Spinal cord (tissue), 10 donors: Measurements from ENCODE around the gene WSCD1. TPM values are rescaled to one million over a fixed set of nuclear protein-coding genes. Genes with fewer than 3 reads are reported as not detected.

ENCODE experiments used
- DNase-seq, 6 donors: peaks; one replicate each; pipeline versions ENCODE4 v3.0.0 to v3.0.0-alpha.2; 2013 to 2015; ENCODE audit warnings: low spot score in 6 of 6, low read depth in 4 of 6
- H3K27ac ChIP-seq: one replicate; pipeline ENCODE4 v1.5.1; 2013; ENCODE audit warnings: low read depth, low read length, control low read depth
- H3K27me3 ChIP-seq: one replicate; pipeline ENCODE4 v1.6.1; 2013; ENCODE audit warnings: low read length; ENCODE audit not compliant: control insufficient read depth, insufficient read depth
- H3K36me3 ChIP-seq: one replicate; pipeline ENCODE4 v1.6.1; 2013; ENCODE audit warnings: low read length; ENCODE audit not compliant: control insufficient read depth, insufficient read depth
- H3K4me1 ChIP-seq: one replicate; pipeline ENCODE4 v1.6.1; 2013; ENCODE audit warnings: low read length; ENCODE audit not compliant: control insufficient read depth, insufficient read depth
- H3K4me3 ChIP-seq: one replicate; pipeline ENCODE4 v1.5.1; 2013; ENCODE audit warnings: low read depth, low read length, control low read depth
- H3K9me3 ChIP-seq: one replicate; pipeline ENCODE4 v1.6.1; 2013; ENCODE audit warnings: low read length; ENCODE audit not compliant: control insufficient read depth, insufficient read depth
- WGBS: methylation state at CpG from one replicate; pipeline ENCODE4 v1.1.5; 2013; ENCODE audit warnings: missing lambda C conversion rate; ENCODE audit not compliant: insufficient coverage; 5-methylcytosine and 5-hydroxymethylcytosine counted together
- polyA plus RNA-seq, 2 donors: library from polyadenylated mRNA; unstranded; fragments of 120-200 nt; gene quantifications; one replicate each; pipeline ENCODE4 v1.2.1, GENCODE V29; 2013; ENCODE audit not compliant: insufficient read length in 2 of 2
- total RNA-seq, 2 donors: library from RNA; depleted of rRNA in 1 of 2; stranded (reverse); fragments of 120-200 nt in 1 of 2; fragments of >200 nt in 1 of 2; gene quantifications; one replicate each; pipeline versions ENCODE4 v1.2.3 to v1.2.4, GENCODE V29; 2013 to 2014
- donor health status: healthy.

Gene WSCD1
- total and polyA plus RNA-seq, 4 donors, result 24.1 to 69.2 (median 46.0) TPM

DNA sequence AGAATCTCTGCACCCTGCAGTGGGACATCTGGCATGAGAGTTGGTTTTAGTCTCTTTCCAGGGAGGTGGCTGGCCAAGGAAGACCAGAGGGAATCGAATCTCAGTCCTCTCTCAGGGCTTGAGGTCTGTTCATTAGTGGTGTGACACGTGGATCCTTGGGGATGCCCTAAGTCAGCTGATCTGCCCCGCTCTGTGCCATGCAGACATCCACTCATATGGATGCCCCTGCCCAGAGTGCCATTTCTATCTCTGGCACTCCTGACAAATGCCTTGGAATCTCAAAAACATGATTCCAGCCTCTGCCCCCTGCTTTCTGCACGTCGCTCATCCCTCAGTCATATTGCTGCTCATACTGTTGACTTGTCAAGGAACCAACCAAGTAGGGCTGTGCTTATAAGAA, 38.8 kb downstream of the WSCD1 start:
- no peaks in the 10 kb centered on the region for H3K27me3 ChIP-seq
- peaks cover 46% of the 10 kb centered on the region for H3K36me3 ChIP-seq
- WGBS, result 97% methylated on average over 5 of the region's 5 CpGs
- no peak overlapping the region for H3K4me3 ChIP-seq
- H3K9me3 ChIP-seq, result peaks cover 2% of the 10 kb centered on the region
- peaks cover 3% of the 10 kb centered on the region for H3K4me1 ChIP-seq
- no peak for DNase-seq
- H3K27ac ChIP-seq, result no peak overlapping the region

DNA sequence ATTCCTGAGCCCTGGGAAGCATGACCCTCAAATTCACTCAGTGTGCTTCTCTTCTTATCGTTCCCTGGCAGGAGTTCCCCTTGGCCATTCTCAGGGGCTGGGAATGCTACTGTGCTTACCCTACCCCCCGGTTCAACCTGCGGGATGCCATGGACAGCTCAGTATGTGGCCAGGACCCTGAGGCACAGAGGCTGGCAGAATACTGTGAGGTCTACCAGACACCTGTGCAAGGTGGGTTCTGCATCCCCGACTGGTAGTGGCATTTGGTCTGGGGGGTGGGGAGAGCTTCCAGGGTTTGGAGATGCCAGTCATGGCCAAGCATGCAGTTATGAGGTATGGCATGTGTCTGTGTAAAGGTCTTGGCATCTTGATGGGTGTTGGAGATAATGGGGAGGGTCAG, 39.4 kb downstream of the WSCD1 start:
- H3K36me3 ChIP-seq, result peaks cover 46% of the 10 kb centered on the region
- H3K27me3 ChIP-seq, result no peaks in the 10 kb centered on the region
- no peak for DNase-seq

DNA sequence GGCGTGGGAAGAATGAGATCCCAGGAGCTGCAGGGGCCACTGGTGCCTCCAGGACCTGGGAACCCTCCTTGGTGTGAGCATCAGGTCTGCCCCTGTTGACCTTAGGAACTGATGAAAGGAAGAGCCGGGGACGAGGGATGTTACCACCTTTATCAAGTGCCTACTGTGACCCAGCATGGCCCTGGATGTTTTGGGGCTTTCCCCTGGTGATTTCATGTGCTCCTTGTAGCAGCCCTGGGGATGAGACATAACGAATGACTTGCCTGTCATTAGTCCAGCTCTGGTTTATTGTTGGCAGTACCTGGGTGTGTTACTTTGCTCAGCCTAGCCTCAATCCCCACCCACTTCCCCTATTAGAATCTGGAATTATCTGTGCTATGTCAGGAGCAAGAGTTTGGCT, 39.9 kb downstream of the WSCD1 start:
- Histone ChIP-seq H3K27ac (no peak overlapping the region), H3K4me3 (no peak overlapping the region), H3K36me3 (peaks cover 41% of the 10 kb centered on the region), H3K4me1 (peaks cover under 1% of the 10 kb centered on the region), H3K27me3 (no peaks in the 10 kb centered on the region), H3K9me3 (peaks cover 2% of the 10 kb centered on the region)
- 92% methylated on average over 3 of the region's 4 CpGs for WGBS
- no peak for DNase-seq

More for the DNA sequence above, 39.4 kb downstream of the WSCD1 start:
- Histone ChIP-seq H3K4me1 (peaks cover 3% of the 10 kb centered on the region), H3K9me3 (peaks cover 2% of the 10 kb centered on the region), H3K27ac (no peak overlapping the region), H3K4me3 (no peak overlapping the region)
- 97% methylated on average over 3 of the region's 4 CpGs for WGBS

DNA sequence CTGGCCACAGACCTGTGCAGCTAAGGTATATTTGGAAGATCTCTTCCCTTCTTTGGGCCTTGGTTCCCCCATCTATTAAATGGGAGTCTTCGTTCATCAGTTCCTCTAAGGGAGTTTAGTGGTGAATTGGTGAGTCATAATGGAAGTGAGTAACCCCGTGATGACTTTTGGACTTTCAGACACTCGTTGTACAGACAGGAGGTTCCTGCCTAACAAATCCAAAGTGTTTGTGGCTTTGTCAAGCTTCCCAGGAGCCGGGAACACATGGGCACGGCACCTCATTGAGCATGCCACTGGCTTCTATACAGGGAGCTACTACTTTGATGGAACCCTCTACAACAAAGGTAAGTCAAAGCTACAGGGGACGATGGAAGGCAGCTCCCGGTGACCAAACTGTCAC, 40.4 kb downstream of the WSCD1 start:
- WGBS, result 92% methylated on average over 6 of the region's 7 CpGs
- DNase-seq, result no peak
- no peak overlapping the region for H3K4me3 ChIP-seq
- no peaks in the 10 kb centered on the region for H3K4me1 ChIP-seq
- no peak overlapping the region for H3K27ac ChIP-seq
- peaks cover 41% of the 10 kb centered on the region for H3K36me3 ChIP-seq
- peaks cover 2% of the 10 kb centered on the region for H3K9me3 ChIP-seq
- no peaks in the 10 kb centered on the region for H3K27me3 ChIP-seq

DNA sequence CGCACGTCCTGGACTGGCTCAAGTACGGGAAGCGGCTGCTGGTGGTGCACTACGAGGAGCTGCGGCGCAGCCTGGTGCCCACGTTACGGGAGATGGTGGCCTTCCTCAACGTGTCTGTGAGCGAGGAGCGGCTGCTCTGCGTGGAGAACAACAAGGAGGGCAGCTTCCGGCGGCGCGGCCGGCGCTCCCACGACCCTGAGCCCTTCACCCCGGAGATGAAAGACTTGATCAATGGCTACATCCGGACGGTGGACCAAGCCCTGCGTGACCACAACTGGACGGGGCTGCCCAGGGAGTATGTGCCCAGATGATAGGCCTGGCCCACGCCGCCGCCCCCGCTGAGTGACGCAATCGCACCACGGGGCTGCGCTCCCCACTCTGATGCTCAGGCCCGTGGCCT, 50.2 kb downstream of the WSCD1 start:
- H3K4me3 ChIP-seq, result no peak overlapping the region
- H3K9me3 ChIP-seq, result peaks cover 3% of the 10 kb centered on the region
- no peak overlapping the region for H3K27ac ChIP-seq
- H3K36me3 ChIP-seq, result peaks cover 63% of the 10 kb centered on the region
- H3K4me1 ChIP-seq, result no peaks in the 10 kb centered on the region
- no peak for DNase-seq
- 95% methylated on average over 34 of the region's 34 CpGs for WGBS
- no peaks in the 10 kb centered on the region for H3K27me3 ChIP-seq

DNA sequence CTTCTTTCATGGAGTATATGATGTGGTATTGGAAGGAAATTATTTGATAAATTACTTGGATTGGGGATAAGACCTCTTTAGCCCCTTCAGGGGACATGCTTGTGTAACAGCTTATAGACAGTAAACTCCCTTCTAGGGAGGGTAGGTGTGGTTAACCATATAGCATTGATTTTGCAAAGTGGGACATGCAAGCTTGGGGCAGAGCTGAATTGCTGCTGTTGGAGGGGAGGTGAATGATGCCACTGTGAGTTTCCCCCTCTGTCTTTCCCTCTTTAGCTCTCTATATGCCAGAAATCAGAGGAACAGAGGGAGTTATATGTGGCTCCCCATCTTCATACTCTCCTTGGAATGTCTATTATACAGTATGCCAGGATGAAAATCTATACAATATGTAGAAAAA, 54.7 kb downstream of the WSCD1 start:
- Histone ChIP-seq H3K4me3 (no peak overlapping the region), H3K9me3 (peaks cover 3% of the 10 kb centered on the region), H3K27me3 (no peaks in the 10 kb centered on the region), H3K4me1 (no peaks in the 10 kb centered on the region), H3K36me3 (peaks cover 30% of the 10 kb centered on the region), H3K27ac (no peak overlapping the region)
- no peak for DNase-seq

DNA sequence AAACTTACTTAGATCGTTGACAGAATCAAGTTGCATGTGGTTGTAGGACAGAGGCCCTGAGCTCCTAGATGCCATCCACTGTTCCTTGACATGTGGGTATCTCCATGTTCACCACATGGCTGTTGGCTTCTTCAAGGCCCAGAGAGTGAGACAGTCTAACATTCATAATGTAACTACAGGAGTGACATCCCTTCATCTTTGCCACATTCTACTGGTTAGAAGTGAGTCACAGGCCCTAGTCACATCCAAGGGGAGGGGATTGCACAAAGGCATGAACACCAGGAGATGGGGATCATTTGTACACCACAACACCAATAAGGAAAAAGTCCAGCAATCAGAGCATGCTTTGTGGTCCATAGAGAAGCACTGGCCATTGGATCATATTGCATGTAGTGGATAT, 56.6 kb downstream of the WSCD1 start:
- 89% methylated on average over 1 of the region's 1 CpG for WGBS
- H3K9me3 ChIP-seq, result peaks cover 3% of the 10 kb centered on the region
- H3K4me1 ChIP-seq, result peaks cover 3% of the 10 kb centered on the region
- no peak for DNase-seq
- H3K27ac ChIP-seq, result no peak overlapping the region
- H3K4me3 ChIP-seq, result no peak overlapping the region
- peaks cover 11% of the 10 kb centered on the region for H3K36me3 ChIP-seq
- H3K27me3 ChIP-seq, result no peaks in the 10 kb centered on the region

DNA sequence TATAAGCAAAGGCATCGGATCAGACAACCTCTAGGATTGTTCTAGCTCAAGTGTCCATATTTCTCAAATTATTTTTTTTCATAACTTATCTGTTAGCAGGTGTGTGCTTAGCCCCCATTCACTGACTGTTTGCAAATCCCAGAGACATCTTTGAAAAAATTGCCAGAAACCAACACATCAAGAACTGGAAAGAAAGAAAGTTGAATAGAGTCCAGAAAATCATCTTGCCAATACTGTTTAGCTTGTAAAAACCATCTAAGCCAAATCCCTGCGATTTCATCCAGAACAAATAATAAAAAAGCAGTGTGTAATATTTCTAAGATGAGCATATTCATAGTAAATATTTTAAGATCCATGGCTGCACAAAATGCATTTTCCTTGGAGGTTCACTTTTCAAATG, 64.5 kb downstream of the WSCD1 start:
- H3K36me3 ChIP-seq, result no peaks in the 10 kb centered on the region
- H3K27ac ChIP-seq, result no peak overlapping the region
- H3K9me3 ChIP-seq, result no peaks in the 10 kb centered on the region
- no peak overlapping the region for H3K4me3 ChIP-seq
- H3K27me3 ChIP-seq, result no peaks in the 10 kb centered on the region
- peaks cover 19% of the 10 kb centered on the region for H3K4me1 ChIP-seq
- peak in 1 of 6 donors; percentile 69 for DNase-seq
- WGBS, result no CpG with 5 or more reads among the region's 2 CpGs

DNA sequence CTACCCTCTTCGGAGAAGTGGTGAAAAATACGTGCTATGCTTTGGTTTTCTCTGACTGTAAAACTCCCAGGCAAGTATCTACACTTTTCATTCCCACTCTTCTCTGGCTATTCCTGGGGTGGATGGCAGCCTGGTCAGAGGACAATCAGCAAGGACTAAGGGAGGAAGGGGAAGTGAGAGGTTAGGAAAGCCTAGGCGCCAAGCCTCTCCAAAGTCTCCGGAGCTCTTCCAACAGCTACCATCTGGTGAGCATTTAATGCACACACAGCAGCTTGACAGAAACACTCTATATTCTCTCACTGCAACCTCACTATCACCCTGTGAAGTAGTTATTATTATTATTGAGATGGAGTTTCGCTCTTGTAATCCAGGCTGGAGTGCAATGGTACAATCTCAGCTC, 65.1 kb downstream of the WSCD1 start:
- H3K36me3 ChIP-seq, result no peaks in the 10 kb centered on the region
- peaks cover 19% of the 10 kb centered on the region for H3K4me1 ChIP-seq
- peak in 1 of 6 donors; percentile 65 for DNase-seq
- H3K27ac ChIP-seq, result no peak overlapping the region
- no peaks in the 10 kb centered on the region for H3K27me3 ChIP-seq
- H3K4me3 ChIP-seq, result no peak overlapping the region
- H3K9me3 ChIP-seq, result no peaks in the 10 kb centered on the region
- WGBS, result no CpG with 5 or more reads among the region's 5 CpGs

DNA sequence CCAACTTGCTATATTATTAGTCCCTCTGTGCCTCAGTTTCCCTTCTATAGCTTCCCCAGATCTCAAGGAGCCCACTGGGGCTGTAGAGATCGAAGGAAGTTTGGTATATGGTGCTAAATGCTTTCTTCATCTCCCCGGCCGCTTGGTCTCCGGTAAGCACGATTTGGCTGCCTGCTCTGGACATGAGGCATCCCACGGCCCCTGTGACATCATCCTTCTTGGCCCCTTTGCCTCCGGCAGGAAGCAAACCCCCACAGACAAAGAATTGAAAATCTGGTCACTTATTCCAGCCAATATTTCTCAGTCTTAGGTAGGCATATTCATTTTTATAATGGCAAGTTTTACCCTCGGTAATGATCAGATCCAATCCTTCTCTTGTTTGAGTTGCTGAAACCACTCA, 65.8 kb downstream of the WSCD1 start:
- 70% methylated on average over 4 of the region's 8 CpGs for WGBS
- H3K4me1 ChIP-seq, result peaks cover 19% of the 10 kb centered on the region
- no peaks in the 10 kb centered on the region for H3K27me3 ChIP-seq
- no peak overlapping the region for H3K4me3 ChIP-seq
- no peak for DNase-seq
- no peak overlapping the region for H3K27ac ChIP-seq
- no peaks in the 10 kb centered on the region for H3K36me3 ChIP-seq
- H3K9me3 ChIP-seq, result no peaks in the 10 kb centered on the region
